Panc1 (cell line): ENCODE measurements around the gene SLC4A1AP.

ENCODE experiments used
- POLR2AphosphoS5 ChIP-seq: IDR thresholded peaks from 2 replicates; pipeline ENCODE4 v1.6.1; 2012; ENCODE audit warnings: mild to moderate bottlenecking, low read depth, low read length, moderate library complexity
- TCF7L2 ChIP-seq: IDR thresholded peaks from 2 replicates; pipeline ENCODE4 v1.6.1; 2011; ENCODE audit warnings: mild to moderate bottlenecking, low read depth, low read length, inconsistent platforms
- TF ChIP-seq, protein P1 (sequence below): fragments of 450-650 bp; IDR thresholded peaks from 2 replicates; pipeline ENCODE4 v1.5.1; 2017; ENCODE audit warnings: mild to moderate bottlenecking
- TF ChIP-seq, protein P2 (sequence below), 2 experiments: IDR thresholded peaks; 2 replicates each; pipeline ENCODE4 v1.6.1; 2011 to 2012; ENCODE audit warnings: low read depth in 2 of 2, control low read depth in 1 of 2, low read length in 1 of 2, mild to moderate bottlenecking in 1 of 2, moderate library complexity in 1 of 2; ENCODE audit not compliant: insufficient read depth in 1 of 2

GRCh38 chr2:27712522-27712921 is 48.8 kb downstream of the SLC4A1AP start:
- TF ChIP-seq, protein P1, sequence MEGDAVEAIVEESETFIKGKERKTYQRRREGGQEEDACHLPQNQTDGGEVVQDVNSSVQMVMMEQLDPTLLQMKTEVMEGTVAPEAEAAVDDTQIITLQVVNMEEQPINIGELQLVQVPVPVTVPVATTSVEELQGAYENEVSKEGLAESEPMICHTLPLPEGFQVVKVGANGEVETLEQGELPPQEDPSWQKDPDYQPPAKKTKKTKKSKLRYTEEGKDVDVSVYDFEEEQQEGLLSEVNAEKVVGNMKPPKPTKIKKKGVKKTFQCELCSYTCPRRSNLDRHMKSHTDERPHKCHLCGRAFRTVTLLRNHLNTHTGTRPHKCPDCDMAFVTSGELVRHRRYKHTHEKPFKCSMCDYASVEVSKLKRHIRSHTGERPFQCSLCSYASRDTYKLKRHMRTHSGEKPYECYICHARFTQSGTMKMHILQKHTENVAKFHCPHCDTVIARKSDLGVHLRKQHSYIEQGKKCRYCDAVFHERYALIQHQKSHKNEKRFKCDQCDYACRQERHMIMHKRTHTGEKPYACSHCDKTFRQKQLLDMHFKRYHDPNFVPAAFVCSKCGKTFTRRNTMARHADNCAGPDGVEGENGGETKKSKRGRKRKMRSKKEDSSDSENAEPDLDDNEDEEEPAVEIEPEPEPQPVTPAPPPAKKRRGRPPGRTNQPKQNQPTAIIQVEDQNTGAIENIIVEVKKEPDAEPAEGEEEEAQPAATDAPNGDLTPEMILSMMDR: no peak
- TF ChIP-seq POLR2AphosphoS5: no peak
- TF ChIP-seq, protein P2, sequence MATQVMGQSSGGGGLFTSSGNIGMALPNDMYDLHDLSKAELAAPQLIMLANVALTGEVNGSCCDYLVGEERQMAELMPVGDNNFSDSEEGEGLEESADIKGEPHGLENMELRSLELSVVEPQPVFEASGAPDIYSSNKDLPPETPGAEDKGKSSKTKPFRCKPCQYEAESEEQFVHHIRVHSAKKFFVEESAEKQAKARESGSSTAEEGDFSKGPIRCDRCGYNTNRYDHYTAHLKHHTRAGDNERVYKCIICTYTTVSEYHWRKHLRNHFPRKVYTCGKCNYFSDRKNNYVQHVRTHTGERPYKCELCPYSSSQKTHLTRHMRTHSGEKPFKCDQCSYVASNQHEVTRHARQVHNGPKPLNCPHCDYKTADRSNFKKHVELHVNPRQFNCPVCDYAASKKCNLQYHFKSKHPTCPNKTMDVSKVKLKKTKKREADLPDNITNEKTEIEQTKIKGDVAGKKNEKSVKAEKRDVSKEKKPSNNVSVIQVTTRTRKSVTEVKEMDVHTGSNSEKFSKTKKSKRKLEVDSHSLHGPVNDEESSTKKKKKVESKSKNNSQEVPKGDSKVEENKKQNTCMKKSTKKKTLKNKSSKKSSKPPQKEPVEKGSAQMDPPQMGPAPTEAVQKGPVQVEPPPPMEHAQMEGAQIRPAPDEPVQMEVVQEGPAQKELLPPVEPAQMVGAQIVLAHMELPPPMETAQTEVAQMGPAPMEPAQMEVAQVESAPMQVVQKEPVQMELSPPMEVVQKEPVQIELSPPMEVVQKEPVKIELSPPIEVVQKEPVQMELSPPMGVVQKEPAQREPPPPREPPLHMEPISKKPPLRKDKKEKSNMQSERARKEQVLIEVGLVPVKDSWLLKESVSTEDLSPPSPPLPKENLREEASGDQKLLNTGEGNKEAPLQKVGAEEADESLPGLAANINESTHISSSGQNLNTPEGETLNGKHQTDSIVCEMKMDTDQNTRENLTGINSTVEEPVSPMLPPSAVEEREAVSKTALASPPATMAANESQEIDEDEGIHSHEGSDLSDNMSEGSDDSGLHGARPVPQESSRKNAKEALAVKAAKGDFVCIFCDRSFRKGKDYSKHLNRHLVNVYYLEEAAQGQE (IDR thresholded peaks at IDR 0.05; ENCODE audit: insufficient read depth in 1 of 2, low read depth in 2 of 2, low read length in 1 of 2): no peak
- no peak for TF ChIP-seq TCF7L2
